NCI-H2107 treated with DMSO at 0.1 percent for 48 hours (cell line): ENCODE measurements around the gene TBC1D12.
A peak's percentile ranks its signal among the peaks of the same experiment; 100 is the strongest.

Experiments used
- DNase-seq: peaks from one replicate; lab custom pipeline; 2025; ENCODE audit not compliant: unreplicated experiment; lab: John Stamatoyannopoulos, UW

The TBC1D12 gene

GRCh38 chr10:94405406-94405805 lies 3.1 kb downstream of the TBC1D12 start:
- no peak for DNase-seq

- no peak for DNase-seq
Observed at GRCh38 chr10:94407668-94408067, 5.3 kb downstream of the TBC1D12 start.

GRCh38 chr10:94409021-94409657 lies 6.8 kb downstream of the TBC1D12 start:
- DNase-seq: no peak

GRCh38 chr10:94411304-94411703 lies 9.0 kb downstream of the TBC1D12 start:
- DNase-seq: no peak

- DNase-seq: no peak
Observed at GRCh38 chr10:94412449-94412848, 10.1 kb downstream of the TBC1D12 start.

GRCh38 chr10:94413361-94413760 lies 11.0 kb downstream of the TBC1D12 start:
- DNase-seq: no peak

GRCh38 chr10:94416896-94417295 lies 14.6 kb downstream of the TBC1D12 start:
- peak; percentile 13 for DNase-seq

GRCh38 chr10:94417321-94417720 lies 15.0 kb downstream of the TBC1D12 start:
- no peak for DNase-seq

- DNase-seq: no peak
Observed at GRCh38 chr10:94420516-94420915, 18.2 kb downstream of the TBC1D12 start.

GRCh38 chr10:94420998-94421528 lies 18.7 kb downstream of the TBC1D12 start:
- DNase-seq: no peak

- no peak for DNase-seq
Observed at GRCh38 chr10:94423627-94424026, 21.3 kb downstream of the TBC1D12 start.

- DNase-seq: no peak
Observed at GRCh38 chr10:94424714-94425337, 22.5 kb downstream of the TBC1D12 start.

- DNase-seq: no peak
Observed at GRCh38 chr10:94425942-94426341, 23.6 kb downstream of the TBC1D12 start.

GRCh38 chr10:94427166-94427565 lies 24.8 kb downstream of the TBC1D12 start:
- no peak for DNase-seq

- no peak for DNase-seq
Observed at GRCh38 chr10:94428766-94429707, 26.7 kb downstream of the TBC1D12 start.

GRCh38 chr10:94430701-94431100 lies 28.4 kb downstream of the TBC1D12 start:
- DNase-seq: no peak

GRCh38 chr10:94432443-94432842 lies 30.1 kb downstream of the TBC1D12 start:
- no peak for DNase-seq

- DNase-seq: no peak
Observed at GRCh38 chr10:94439275-94439861, 37.0 kb downstream of the TBC1D12 start.

GRCh38 chr10:94440096-94440495 lies 37.8 kb downstream of the TBC1D12 start:
- DNase-seq: no peak

- no peak for DNase-seq
Observed at GRCh38 chr10:94443047-94443446, 40.7 kb downstream of the TBC1D12 start.

GRCh38 chr10:94443549-94443948 lies 41.2 kb downstream of the TBC1D12 start:
- DNase-seq: no peak
